Motor neuron (in vitro differentiated cells): Measurements from ENCODE around the gene PRICKLE1. TPM values are rescaled to one million over a fixed set of nuclear protein-coding genes. Genes with fewer than 3 reads are reported as not detected.

Experiments
- ATAC-seq, 8 experiments: fragments of 200-7000 bp; cut with Tn5 transposase; replicated peaks in 6 of 8; 2 replicates each; pipeline ENCODE4 v1.8.0; 2021; ENCODE audit warnings: mild to moderate bottlenecking in 8 of 8, moderate library complexity in 8 of 8
- H3K27ac ChIP-seq, 2 donors: fragments of 250-450 bp; sonication (Bioruptor Pico); 2 replicates each; pipeline ENCODE4 v1.9.0; 2021; ENCODE audit warnings: antibody characterized with exemption in 2 of 2, mild to moderate bottlenecking in 2 of 2, moderate library complexity in 1 of 2
- H3K4me1 ChIP-seq, 2 donors: fragments of 250-450 bp; sonication (Bioruptor Pico); replicated peaks in 1 of 2; 2 replicates each; pipeline ENCODE4 v1.6.1; 2021; ENCODE audit warnings: antibody characterized with exemption in 2 of 2, mild to moderate bottlenecking in 2 of 2, moderate library complexity in 1 of 2
- H3K4me3 ChIP-seq, 5 donors: fragments of 250-450 bp; sonication (Bioruptor Pico); 2 replicates each; pipeline ENCODE4 v1.9.0; 2021; ENCODE audit warnings: antibody characterized with exemption in 5 of 5, mild to moderate bottlenecking in 5 of 5, moderate library complexity in 4 of 5
- WGBS, 10 experiments: fragments of 450-650 bp; shearing (Covaris generic); methylation state at CpG; one replicate each; pipeline ENCODE4 v1.0.0; 2022; 5-methylcytosine and 5-hydroxymethylcytosine counted together
- in situ Hi-C, 9 experiments: fragments of 400-800 bp; cut with MboI; loops; one replicate each; pipeline ENCODE4 v1.15.0; 2021; ENCODE audit warnings: low sequenced_read_pairs in 9 of 9, low pct_unique_long_range_greater_than_20kb in 2 of 9; ENCODE audit not compliant: unreplicated experiment in 9 of 9
- total RNA-seq, 8 experiments: library from RNA; unstranded; fragments of 300-600 nt; gene quantifications; 2 replicates each; pipeline versions ENCODE4 v1.2.3 to v1.2.4, GENCODE V29; 2022

Gene PRICKLE1
- total RNA-seq, 8 experiments from 2014 or later: 3.7 to 105 (median 17.2) TPM

DNA sequence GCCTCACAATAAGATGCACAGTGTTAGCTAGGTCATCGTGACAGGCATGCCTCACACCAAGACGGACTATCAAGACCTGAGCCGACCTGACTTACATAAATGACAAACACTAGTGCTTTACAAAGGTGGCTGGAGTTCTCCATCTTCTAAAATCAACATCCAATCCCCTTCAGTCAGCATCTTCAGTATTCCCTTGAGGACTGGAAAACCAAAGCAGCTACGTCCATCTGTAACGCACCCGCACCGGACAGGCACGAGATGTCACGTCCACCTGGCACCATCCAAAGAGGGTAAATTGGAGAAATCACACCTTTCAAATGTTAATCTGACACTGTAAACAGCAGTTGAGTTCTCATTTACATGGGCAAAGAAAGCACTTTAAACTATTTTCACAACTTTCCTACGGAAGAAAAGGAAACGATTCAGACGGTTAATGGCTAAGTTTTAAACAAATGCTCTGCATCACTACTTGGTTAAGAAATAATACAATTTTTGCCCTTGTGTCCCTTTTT is 130.2 kb downstream of the PRICKLE1 start:
- no peak for ATAC-seq
- Histone ChIP-seq H3K27ac (no peak overlapping the region), H3K4me1 (peaks cover 0 to 13% of the 10 kb centered on the region in 2 donors), H3K4me3 (no peak overlapping the region)
- in situ Hi-C loops: loop anchor here in 1 of 9 experiments (25.0 kb wide), 1 partner anchor 103 kb away; no protein-coding TSS in a partner anchor
- WGBS, 10 experiments: 52 to 100% (median 95%) methylated on average over 2 to 12 of the region's 12 CpGs

DNA sequence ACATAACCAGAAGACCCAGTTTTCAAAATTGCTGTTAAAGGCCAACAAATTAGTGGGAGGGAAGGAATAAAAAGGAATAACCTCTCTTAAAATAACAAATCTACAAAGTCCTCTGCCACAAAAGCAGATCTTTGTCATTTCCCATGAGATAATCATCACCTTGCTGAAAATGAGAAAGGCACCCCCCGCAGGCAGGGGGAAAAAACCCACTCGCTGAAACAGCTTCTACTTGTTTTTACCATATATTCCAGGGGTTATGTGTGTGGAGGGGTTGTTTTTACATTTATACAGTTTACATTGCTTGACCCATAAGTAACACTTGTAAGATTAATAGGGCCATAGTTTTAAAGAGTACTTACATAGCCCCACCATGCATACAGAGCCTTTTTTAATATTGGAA is 131.0 kb downstream of the PRICKLE1 start:
- 90 to 100% (median 100%) methylated on average over 1 to 2 of the region's 2 CpGs; no CpG with 5 or more reads in 3 of the 10 experiments for WGBS, 10 experiments
- in situ Hi-C loops: loop anchor here in 1 of 9 experiments (25.0 kb wide), 1 partner anchor 104 kb away; no protein-coding TSS in a partner anchor
- no peak for ATAC-seq
- H3K27ac ChIP-seq: no peak overlapping the region
- peaks cover 0 to 13% of the 10 kb centered on the region in 2 donors for H3K4me1 ChIP-seq
- no peak overlapping the region for H3K4me3 ChIP-seq

DNA sequence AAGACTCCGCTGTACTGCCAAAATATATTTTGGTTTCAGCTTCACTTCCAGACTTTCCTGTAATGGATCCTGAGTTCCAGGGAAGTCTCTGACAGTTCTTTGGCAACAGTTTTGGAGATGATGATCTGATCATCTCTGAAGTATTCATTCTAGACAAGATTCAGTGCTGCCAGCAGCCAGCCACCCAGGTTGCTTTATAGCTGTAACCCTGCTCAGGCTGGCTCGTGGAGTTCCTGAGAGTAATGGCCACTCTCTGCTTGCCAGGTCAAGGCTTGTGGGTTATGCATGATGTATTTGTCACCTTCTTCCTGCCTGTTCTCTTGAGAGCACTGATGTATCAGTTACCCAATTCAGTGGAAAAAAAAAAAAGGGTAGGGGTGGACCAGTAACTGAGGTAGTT is 139.3 kb downstream of the PRICKLE1 start:
- no peak overlapping the region for H3K27ac ChIP-seq
- ATAC-seq: peak in 4 of 8 experiments; percentile 2 to 55 (median 14)
- peaks cover 2 to 9% of the 10 kb centered on the region in 2 donors for H3K4me1 ChIP-seq
- WGBS, 10 experiments: 0 to 100% (median 80%) methylated on average over 1 to 2 of the region's 2 CpGs; no CpG with 5 or more reads in 3 of the 10 experiments
- in situ Hi-C loops: loop anchor here in 1 of 9 experiments (25.0 kb wide), 1 partner anchor 112 kb away; no protein-coding TSS in a partner anchor
- H3K4me3 ChIP-seq: no peak overlapping the region

DNA sequence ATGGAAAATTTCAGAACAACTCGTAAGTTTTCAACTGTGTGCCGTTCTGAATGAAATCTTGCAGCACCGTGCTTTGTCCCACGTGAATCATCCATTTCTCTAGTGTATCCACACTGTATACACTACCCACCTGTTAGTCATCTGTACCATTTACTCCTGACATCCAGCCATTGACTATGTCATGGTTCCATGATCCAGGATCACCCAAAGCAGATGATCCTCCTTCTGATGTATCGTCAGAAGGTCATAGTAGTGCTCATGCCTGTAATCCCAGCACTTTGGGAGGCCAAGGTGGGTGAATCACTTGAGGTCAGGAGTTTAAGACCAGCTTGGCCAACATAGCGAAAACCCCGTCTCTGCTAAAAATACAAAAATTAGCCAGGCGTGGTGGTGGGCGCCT is 140.7 kb downstream of the PRICKLE1 start:
- peaks cover 2 to 9% of the 10 kb centered on the region in 2 donors for H3K4me1 ChIP-seq
- in situ Hi-C loops: no loop called here
- no peak overlapping the region for H3K27ac ChIP-seq
- WGBS, 10 experiments: 94 to 100% (median 100%) methylated on average over 2 to 8 of the region's 9 CpGs; no CpG with 5 or more reads in 2 of the 10 experiments
- peak in 1 of 8 experiments; percentile 1 for ATAC-seq
- H3K4me3 ChIP-seq: no peak overlapping the region

DNA sequence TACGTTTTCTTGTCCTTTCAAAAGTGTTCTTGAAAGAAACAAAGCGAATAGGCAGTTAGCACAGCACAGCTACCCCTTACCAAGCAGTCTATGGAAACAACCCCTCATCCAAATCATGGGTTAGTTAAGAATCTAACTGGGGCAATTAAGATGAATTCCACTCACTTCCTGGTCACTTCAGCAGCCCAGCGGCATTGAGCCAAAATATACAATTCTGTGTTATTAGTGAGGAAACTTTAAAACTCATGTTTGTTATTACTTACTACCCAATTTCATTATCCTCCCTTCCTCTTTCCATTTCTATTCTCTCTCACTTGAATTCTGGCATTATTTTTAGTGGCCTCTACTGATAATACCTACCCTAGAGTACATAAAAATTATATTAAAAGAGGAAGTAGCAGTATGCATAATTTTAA is 142.2 kb downstream of the PRICKLE1 start:
- in situ Hi-C loops: no loop called here
- peak in 1 of 8 experiments; percentile 22 for ATAC-seq
- WGBS, 10 experiments: 32 to 100% (median 93%) methylated on average over 1 to 3 of the region's 3 CpGs; no CpG with 5 or more reads in 1 of the 10 experiments
- Histone ChIP-seq H3K4me1 (peaks cover 2 to 9% of the 10 kb centered on the region in 2 donors), H3K27ac (no peak overlapping the region), H3K4me3 (no peak overlapping the region)

DNA sequence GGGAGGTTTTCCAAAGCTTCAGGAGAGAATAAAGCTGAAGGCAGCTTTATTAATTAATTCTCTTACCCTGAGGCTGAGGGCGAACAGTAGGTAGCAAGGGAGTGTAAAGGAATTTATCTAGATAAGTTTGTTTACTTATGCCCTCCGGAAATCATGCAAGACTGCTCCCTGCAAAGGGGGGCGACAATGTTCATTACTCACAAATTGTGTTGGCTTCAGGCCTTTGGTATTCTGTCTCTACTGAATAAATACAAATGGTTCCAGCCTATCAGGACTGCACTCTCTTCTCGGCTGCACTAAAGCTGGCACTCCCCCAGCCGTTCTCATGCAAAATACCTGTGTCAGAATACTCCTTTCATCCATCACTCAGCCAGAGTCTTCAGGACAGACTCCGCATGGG is 142.8 kb downstream of the PRICKLE1 start:
- H3K4me1 ChIP-seq: peaks cover 2 to 9% of the 10 kb centered on the region in 2 donors
- WGBS, 10 experiments: 8 to 60% (median 40%) methylated on average over 2 to 6 of the region's 6 CpGs; no CpG with 5 or more reads in 1 of the 10 experiments
- no peak overlapping the region for H3K27ac ChIP-seq
- ATAC-seq: peak in 7 of 8 experiments; percentile 3 to 94 (median 69)
- H3K4me3 ChIP-seq: no peak overlapping the region
- in situ Hi-C loops: no loop called here

DNA sequence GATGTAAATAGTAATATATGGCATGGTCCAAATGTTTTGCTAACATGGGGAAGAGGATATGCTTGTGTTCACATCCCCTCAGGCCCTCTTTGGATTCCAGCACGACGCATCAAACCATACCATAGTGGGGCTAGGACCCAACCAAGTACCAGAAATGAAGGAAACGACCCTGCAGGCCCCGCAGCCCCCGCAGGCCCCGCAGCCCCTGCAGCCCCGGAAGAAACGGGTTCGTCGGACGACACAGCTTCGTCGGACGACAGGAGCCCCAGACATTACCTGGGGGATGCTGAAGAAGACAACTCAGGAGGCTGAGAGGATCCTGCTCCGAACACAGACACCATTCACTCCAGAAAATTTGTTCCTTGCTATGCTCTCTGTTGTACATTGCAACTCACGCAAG is 143.7 kb downstream of the PRICKLE1 start:
- in situ Hi-C loops: no loop called here
- H3K4me3 ChIP-seq: no peak overlapping the region
- peaks cover 2 to 9% of the 10 kb centered on the region in 2 donors for H3K4me1 ChIP-seq
- 70 to 100% (median 91%) methylated on average over 1 to 6 of the region's 16 CpGs; no CpG with 5 or more reads in 4 of the 10 experiments for WGBS, 10 experiments
- no peak for ATAC-seq
- H3K27ac ChIP-seq: no peak overlapping the region

DNA sequence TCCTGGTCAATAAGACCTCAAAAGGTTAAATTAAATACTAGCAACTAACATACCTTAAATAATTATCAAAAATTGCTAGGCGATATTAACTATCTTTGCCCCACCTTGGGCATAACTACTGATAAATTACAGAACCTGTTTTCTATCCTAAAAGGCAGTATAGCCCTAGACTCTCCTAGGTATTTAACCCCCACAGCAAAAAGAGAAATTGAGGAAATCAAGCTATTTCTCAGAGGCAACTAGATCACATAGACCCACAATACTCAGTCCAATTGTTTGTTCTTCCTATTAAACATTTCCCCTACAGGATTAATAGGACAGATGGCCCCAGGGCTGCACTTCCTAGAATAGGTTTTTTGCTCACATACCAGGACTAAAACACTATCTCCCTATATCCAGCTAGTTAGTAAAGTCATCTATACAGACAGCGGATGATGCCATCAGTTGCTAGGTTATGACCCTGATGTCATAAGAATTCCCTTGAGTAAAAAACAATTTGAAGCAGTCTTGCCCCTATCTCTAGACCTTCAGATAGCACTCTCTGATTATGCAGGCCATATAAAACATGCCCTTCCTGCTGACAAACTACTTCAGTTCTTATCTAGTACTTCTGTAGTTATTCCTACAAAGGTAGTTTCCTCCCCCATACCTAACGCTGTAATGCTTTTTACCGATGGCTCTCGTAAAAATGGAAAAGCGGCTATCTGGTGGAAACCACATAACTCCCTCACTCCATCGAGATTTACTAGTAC is 145.2 kb downstream of the PRICKLE1 start:
- Histone ChIP-seq H3K4me1 (peaks cover 2 to 9% of the 10 kb centered on the region in 2 donors), H3K4me3 (no peak overlapping the region), H3K27ac (no peak overlapping the region)
- 95 to 100% (median 100%) methylated on average over 3 to 7 of the region's 7 CpGs for WGBS, 10 experiments
- in situ Hi-C loops: no loop called here
- ATAC-seq: no peak

DNA sequence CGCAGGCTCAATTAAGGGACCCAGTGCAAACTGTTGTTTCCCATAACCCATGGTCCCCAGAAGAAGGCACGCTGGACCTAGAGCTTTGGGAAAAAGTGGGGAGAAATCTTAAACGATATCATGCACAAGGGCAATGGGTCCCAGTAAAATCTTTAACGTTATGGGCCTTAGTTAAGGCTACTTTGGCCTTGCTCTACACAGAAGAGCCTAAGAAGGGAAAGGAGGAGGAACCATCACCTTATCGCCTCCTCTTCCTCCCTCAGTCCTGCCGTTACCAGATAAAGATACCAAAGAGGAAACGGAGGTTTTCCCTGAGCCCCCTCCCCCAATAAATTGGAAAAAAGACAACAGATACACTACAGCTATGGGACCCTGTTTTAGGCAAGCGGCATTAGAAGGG is 146.7 kb downstream of the PRICKLE1 start:
- 75 to 100% (median 96%) methylated on average over 2 to 6 of the region's 8 CpGs; no CpG with 5 or more reads in 3 of the 10 experiments for WGBS, 10 experiments

DNA sequence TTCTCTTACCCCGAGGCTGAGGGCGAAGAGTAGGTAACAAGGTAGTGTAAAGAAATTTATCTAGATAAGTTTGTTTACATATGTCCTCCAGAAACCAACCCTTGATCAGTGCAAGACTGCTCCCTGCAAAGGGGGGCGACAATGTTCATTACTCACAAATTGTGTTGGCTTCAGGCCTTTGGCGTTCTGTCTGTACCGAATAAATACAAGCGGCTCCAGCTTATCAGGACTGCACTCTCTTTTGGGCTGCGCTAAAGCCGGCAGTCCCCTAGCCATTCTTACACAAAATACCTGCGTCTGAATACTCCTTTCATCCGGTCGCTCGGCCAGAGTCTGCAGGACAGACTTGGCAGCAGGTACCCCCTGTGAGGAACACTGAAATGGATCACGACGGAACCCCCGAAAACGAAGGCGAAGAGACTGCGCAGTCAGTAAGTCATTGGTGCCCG is 147.2 kb downstream of the PRICKLE1 start:
- ATAC-seq: no peak
- 80 to 100% (median 96%) methylated on average over 1 to 11 of the region's 19 CpGs for WGBS, 10 experiments
- no peak overlapping the region for H3K4me3 ChIP-seq
- peaks cover 2 to 8% of the 10 kb centered on the region in 2 donors for H3K4me1 ChIP-seq
- no peak overlapping the region for H3K27ac ChIP-seq
- in situ Hi-C loops: no loop called here

More for the DNA sequence above, 146.7 kb downstream of the PRICKLE1 start:
- Histone ChIP-seq H3K4me1 (peaks cover 2 to 9% of the 10 kb centered on the region in 2 donors), H3K27ac (no peak overlapping the region), H3K4me3 (no peak overlapping the region)
- in situ Hi-C loops: no loop called here
- no peak for ATAC-seq

DNA sequence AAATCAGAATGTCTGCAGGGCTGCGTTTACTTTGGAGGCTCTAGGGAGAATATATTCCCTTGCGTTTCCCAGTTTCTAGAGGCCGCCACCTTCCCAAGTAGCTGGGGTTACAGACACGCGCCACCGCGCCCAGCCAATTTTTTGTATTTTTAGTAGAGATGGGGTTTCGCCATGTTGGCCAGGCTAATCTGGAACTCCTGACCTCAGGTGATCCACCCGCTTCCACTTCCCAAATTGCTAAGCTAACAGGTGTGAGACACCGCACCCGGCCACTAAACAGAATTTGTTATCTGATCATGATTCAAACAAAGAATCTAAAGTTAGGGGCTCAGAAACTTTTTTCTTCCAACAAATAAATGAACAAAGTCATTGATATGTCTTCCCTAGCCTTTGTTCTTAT is 148.9 kb downstream of the PRICKLE1 start:
- Histone ChIP-seq H3K27ac (no peak overlapping the region), H3K4me1 (no peaks in the 10 kb centered on the region), H3K4me3 (no peak overlapping the region)
- 83 to 100% (median 96%) methylated on average over 1 to 11 of the region's 11 CpGs; no CpG with 5 or more reads in 1 of the 10 experiments for WGBS, 10 experiments
- in situ Hi-C loops: no loop called here
- no peak for ATAC-seq

DNA sequence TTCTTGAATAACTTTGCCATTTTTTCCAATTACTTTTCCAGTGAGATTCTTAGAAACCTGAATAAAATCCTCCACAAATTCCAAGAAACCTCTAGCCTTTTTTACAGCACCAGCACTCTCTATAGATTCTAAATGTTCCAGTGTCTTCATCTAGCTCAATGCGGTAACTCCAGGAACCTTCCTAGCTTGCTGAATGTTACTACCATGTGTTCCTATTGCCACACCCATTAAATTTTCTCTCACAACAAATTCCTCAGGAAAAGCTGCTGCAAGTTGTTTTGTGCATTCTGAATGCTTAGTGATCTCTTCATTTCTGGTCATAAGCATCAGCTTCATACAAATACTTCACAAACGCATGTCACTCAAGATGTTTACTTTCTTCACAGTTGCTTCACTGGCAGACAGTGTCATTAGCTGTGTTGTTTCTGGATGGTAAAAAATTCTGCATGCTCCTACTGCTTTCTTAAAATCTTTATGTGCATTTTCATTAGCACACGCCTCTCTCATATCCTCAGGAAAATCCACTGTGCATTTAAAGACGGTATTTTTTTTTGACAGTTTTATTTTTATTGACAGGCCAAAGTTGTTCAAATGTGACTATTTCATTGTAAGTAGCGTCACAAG is 156.9 kb downstream of the PRICKLE1 start:
- Histone ChIP-seq H3K4me1 (no peaks in the 10 kb centered on the region), H3K4me3 (no peak overlapping the region), H3K27ac (no peak overlapping the region)
- ATAC-seq: peak in 3 of 8 experiments; percentile 85 to 93 (median 86)
- WGBS, 10 experiments: 19 to 100% (median 86%) methylated on average over 1 to 5 of the region's 5 CpGs
- in situ Hi-C loops: no loop called here

DNA sequence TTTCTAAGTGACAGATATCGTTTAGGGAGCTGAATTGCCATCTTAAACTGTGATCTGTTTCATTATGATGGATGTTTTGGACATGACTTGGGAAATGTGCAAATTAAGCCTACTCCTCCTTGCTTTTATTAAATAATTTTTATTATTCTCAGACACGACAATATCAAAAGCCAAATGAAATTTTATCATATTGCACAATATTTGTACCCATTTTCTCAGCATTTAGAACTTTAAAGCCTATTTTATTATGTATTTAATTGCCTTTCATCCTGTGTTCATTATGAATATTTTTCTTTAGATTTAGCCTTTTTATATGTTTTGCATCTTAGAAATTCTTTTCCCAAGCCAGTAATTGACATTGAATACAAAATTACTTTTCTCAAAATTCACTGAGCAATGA is 160.7 kb downstream of the PRICKLE1 start:
- Histone ChIP-seq H3K27ac (no peak overlapping the region), H3K4me1 (no peaks in the 10 kb centered on the region), H3K4me3 (no peak overlapping the region)
- 39 to 100% (median 80%) methylated on average over 1 to 2 of the region's 2 CpGs; no CpG with 5 or more reads in 1 of the 10 experiments for WGBS, 10 experiments
- in situ Hi-C loops: no loop called here
- ATAC-seq: no peak
